ENCODE results near the gene ROBO1. TPM values are rescaled to one million over a fixed set of nuclear protein-coding genes. Genes with fewer than 3 reads are reported as not detected.

Gene ROBO1
- total and polyA plus RNA-seq, 2 of the 8 experiments (the other 6 are each of a cell fraction or from before 2014, with no cell fraction given), result 51.4 to 91.0 TPM

GRCh38 chr3:78601249-78601648, 1166.5 kb downstream of the ROBO1 start:
- ChIA-PET POLR2A (ENCODE audit: partially characterized antibody) (no interaction called here), CTCF (ENCODE audit: partially characterized antibody) (no interaction called here)
- H2BK12ac ChIP-seq (ENCODE audit: low read depth, low read length), result no peak overlapping the region
- H2BK15ac ChIP-seq (ENCODE audit: low read length), result no peak overlapping the region
- peaks cover 0 to 10% (median 5%) of the 10 kb centered on the region in 4 experiments; a peak in 3 of 8 replicates for H3K36me3 ChIP-seq (ENCODE audit: control insufficient read depth in 2 of 4, insufficient read depth in 4 of 4, low read length in 3 of 4)
- no peaks in the 10 kb centered on the region for H3K9me3 ChIP-seq (ENCODE audit: insufficient read depth in 2 of 2, low read depth in 1 of 2, low read length in 1 of 2)
- no peak overlapping the region for H3K4me3 ChIP-seq (ENCODE audit: extremely low read depth in 1 of 4, insufficient read depth in 2 of 4, low read depth in 3 of 4, low read length in 4 of 4)
- no peak overlapping the region for H2BK5ac ChIP-seq (ENCODE audit: low read depth, low read length)
- no peaks in the 10 kb centered on the region for H4K20me1 ChIP-seq (replicated peaks in 1 of 2; ENCODE audit: control insufficient read depth in 1 of 2, insufficient read depth in 2 of 2, low read length in 2 of 2)
- H4K5ac ChIP-seq (ENCODE audit: insufficient read length, low read depth, low read length), result no peak overlapping the region
- H3K14ac ChIP-seq (ENCODE audit: insufficient read length), result no peak overlapping the region
- no peaks in the 10 kb centered on the region for H3K79me2 ChIP-seq (ENCODE audit: control insufficient read depth in 1 of 2, insufficient read depth in 2 of 2, low read length in 2 of 2)
- H3K4me1 ChIP-seq (replicated peaks in 1 of 4; ENCODE audit: control insufficient read depth in 3 of 4, insufficient read depth in 4 of 4, low read length in 3 of 4), result no peaks in the 10 kb centered on the region
- no peak overlapping the region for H2BK120ac ChIP-seq (replicated peaks; ENCODE audit: low read depth, low read length)
- no peak overlapping the region for H3K27ac ChIP-seq (ENCODE audit: low read depth, low read length)
- no peak for TF ChIP-seq SP4 (IDR thresholded peaks at IDR 0.05; ENCODE audit: low read length)
- TF ChIP-seq TEAD4 (IDR thresholded peaks at IDR 0.05; ENCODE audit: low read depth, low read length), result no peak
- TF ChIP-seq MAFK (IDR thresholded peaks at IDR 0.05; ENCODE audit: low read depth, low read length), result no peak
- no peak for TF ChIP-seq POU5F1 (IDR thresholded peaks at IDR 0.05; ENCODE audit: low read depth, low read length)
- TF ChIP-seq CBX5 (IDR thresholded peaks at IDR 0.05; ENCODE audit: low read depth, low read length), result no peak
- TF ChIP-seq JUN (IDR thresholded peaks at IDR 0.05; ENCODE audit: low read depth, low read length), result no peak
- no peak for TF ChIP-seq RBBP5 (IDR thresholded peaks at IDR 0.05; ENCODE audit: borderline replicate concordance, low read depth, low read length)
- no peak for TF ChIP-seq JUND (IDR thresholded peaks at IDR 0.05; ENCODE audit: low read length)
- no peak for TF ChIP-seq MAX (IDR thresholded peaks at IDR 0.05)
- no peak for TF ChIP-seq POLR2AphosphoS5 (IDR thresholded peaks at IDR 0.05; ENCODE audit: low read depth, low read length)
- TF ChIP-seq, protein P1, sequence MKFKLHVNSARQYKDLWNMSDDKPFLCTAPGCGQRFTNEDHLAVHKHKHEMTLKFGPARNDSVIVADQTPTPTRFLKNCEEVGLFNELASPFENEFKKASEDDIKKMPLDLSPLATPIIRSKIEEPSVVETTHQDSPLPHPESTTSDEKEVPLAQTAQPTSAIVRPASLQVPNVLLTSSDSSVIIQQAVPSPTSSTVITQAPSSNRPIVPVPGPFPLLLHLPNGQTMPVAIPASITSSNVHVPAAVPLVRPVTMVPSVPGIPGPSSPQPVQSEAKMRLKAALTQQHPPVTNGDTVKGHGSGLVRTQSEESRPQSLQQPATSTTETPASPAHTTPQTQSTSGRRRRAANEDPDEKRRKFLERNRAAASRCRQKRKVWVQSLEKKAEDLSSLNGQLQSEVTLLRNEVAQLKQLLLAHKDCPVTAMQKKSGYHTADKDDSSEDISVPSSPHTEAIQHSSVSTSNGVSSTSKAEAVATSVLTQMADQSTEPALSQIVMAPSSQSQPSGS (IDR thresholded peaks at IDR 0.05; ENCODE audit: low read length), result no peak
- TF ChIP-seq RXRA (IDR thresholded peaks at IDR 0.05; ENCODE audit: insufficient read depth, low read depth, low read length), result no peak
- 95% methylated on average over 2 of the region's 2 CpGs; no CpG with 5 or more reads in 1 of the 2 experiments for WGBS, 2 experiments (ENCODE audit: extremely low coverage in 1 of 2, insufficient coverage in 1 of 2, insufficient read length in 1 of 2, insufficient replicate concordance in 2 of 2, low coverage in 1 of 2, low lambda C conversion rate in 2 of 2, missing lambda C conversion rate in 1 of 2)
- no peak overlapping the region for H3K4ac ChIP-seq (replicated peaks; ENCODE audit: insufficient read length, low read depth, low read length)
- no peak overlapping the region for H3K9ac ChIP-seq (replicated peaks in 1 of 4; ENCODE audit: extremely low read depth in 1 of 4, low read depth in 3 of 4, low read length in 3 of 4)
- no peak overlapping the region for H4K91ac ChIP-seq (replicated peaks; ENCODE audit: insufficient read length, low read length)
- no peak overlapping the region for H3K4me2 ChIP-seq (ENCODE audit: insufficient read depth in 1 of 2, low read depth in 2 of 2, low read length in 2 of 2)
- H2AFZ ChIP-seq (ENCODE audit: low read length), result no peak overlapping the region
- H3K23ac ChIP-seq (ENCODE audit: insufficient read length), result no peak overlapping the region
- no peaks in the 10 kb centered on the region for H3K23me2 ChIP-seq (ENCODE audit: low read depth, low read length)
- no peaks in the 10 kb centered on the region for H3K79me1 ChIP-seq (ENCODE audit: low read depth, low read length)
- H3K56ac ChIP-seq (replicated peaks; ENCODE audit: insufficient read length, low read depth, low read length), result no peak overlapping the region
- DNase-seq (ENCODE audit: low read depth in 1 of 2, low spot score in 2 of 2) (no peak), FAIRE-seq (no peak)
- H2BK20ac ChIP-seq (ENCODE audit: low read length), result no peak overlapping the region
- no peak overlapping the region for H3K18ac ChIP-seq (ENCODE audit: extremely low read depth, low read length)
- no peaks in the 10 kb centered on the region for H3K27me3 ChIP-seq (replicated peaks in 1 of 4; ENCODE audit: control insufficient read depth in 3 of 4, extremely low read depth in 1 of 4, insufficient read depth in 3 of 4, low read length in 3 of 4)
- H2AK5ac ChIP-seq (ENCODE audit: low read depth, low read length), result no peak overlapping the region
- H4K8ac ChIP-seq (ENCODE audit: extremely low read depth, insufficient read depth, low read length), result no peak overlapping the region
